HEK293 (cell line): ENCODE measurements around the gene PDE12.

Experiments
- AEBP2 ChIP-seq: fragments of 450-650 bp; formaldehyde crosslinking; IDR thresholded peaks from 2 replicates; pipeline ENCODE4 v1.5.1; 2016; ENCODE audit warnings: missing biosample characterization, missing genetic modification characterization, borderline replicate concordance
- ZBTB17 ChIP-seq: fragments of 450-650 bp; formaldehyde crosslinking; IDR thresholded peaks from 2 replicates; pipeline ENCODE4 v1.5.1; 2016; ENCODE audit warnings: missing biosample characterization, missing genetic modification characterization
- ZNF777 ChIP-seq: fragments of 450-650 bp; formaldehyde crosslinking; IDR thresholded peaks from 2 replicates; pipeline ENCODE4 v1.5.1; 2017; ENCODE audit warnings: missing biosample characterization, missing genetic modification characterization, borderline replicate concordance

GRCh38 chr3:57555306-57555705 lies 768 bp upstream of the PDE12 start:
- TF ChIP-seq AEBP2 (no peak), ZBTB17 (tag by site-specific recombination) (no peak), ZNF777 (tag by site-specific recombination) (no peak)
